ENCODE results near the gene STXBP5. TPM values are rescaled to one million over a fixed set of nuclear protein-coding genes. Genes with fewer than 3 reads are reported as not detected.

The STXBP5 gene
- total RNA-seq, 4 donors from 2014 or later = 26.9 to 45.9 (median 29.3) TPM

GRCh38 chr6:147238164-147238563 is 33.9 kb downstream of the STXBP5 start:
- H3K4me1 ChIP-seq = no peaks in the 10 kb centered on the region
- TF ChIP-seq CTCF (IDR thresholded peaks at IDR 0.05) (no peak), POLR2A (IDR thresholded peaks at IDR 0.05) (no peak)
- intact Hi-C loops (cut with DNase I) = no loop called here
- H3K27ac ChIP-seq = no peak overlapping the region
- no peak for DNase-seq
- no peak overlapping the region for H3K4me3 ChIP-seq (replicated peaks in 1 of 3)
- WGBS, 2 donors = 83 to 89% methylated on average over 3 of the region's 3 CpGs
- no peaks in the 10 kb centered on the region for H3K9me3 ChIP-seq
- peaks cover 0 to 5% of the 10 kb centered on the region in 2 donors for H3K36me3 ChIP-seq
- H3K27me3 ChIP-seq = no peaks in the 10 kb centered on the region

- Histone ChIP-seq H3K4me1 (no peaks in the 10 kb centered on the region), H3K9me3 (no peaks in the 10 kb centered on the region), H3K4me3 (replicated peaks in 1 of 3) (no peak overlapping the region), H3K36me3 (peaks cover 0 to 5% of the 10 kb centered on the region in 2 donors), H3K27ac (no peak overlapping the region), H3K27me3 (no peaks in the 10 kb centered on the region)
- TF ChIP-seq CTCF (IDR thresholded peaks at IDR 0.05) (no peak), POLR2A (IDR thresholded peaks at IDR 0.05) (no peak)
- intact Hi-C loops (cut with DNase I) = no loop called here
- WGBS, 2 donors = 98% methylated on average over 5 of the region's 5 CpGs
- DNase-seq = no peak
Measured at GRCh38 chr6:147238906-147239305, 34.7 kb downstream of the STXBP5 start.

DNA sequence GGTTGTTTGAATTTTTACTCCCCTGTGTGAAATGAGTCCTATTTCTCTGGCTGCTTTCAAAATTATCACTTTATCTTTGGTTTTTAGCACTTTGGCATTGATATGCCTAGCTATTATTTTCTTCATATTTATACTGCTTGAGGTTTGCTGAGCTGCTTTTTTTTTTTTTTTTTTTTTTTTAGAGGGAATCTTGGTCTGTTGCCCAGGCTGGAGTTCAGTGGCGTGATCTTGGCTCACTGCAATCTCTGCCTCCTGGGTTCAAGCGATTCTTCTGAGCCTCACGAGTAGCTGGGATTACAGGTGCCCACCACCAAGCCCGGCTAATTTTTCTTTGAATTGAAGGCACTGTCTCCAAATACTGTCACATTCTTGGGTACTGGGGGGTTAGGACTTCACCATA is 40.6 kb downstream of the STXBP5 start:
- intact Hi-C loops (cut with DNase I) = no loop called here
- Histone ChIP-seq H3K27me3 (no peaks in the 10 kb centered on the region), H3K27ac (no peak overlapping the region), H3K4me3 (replicated peaks in 1 of 3) (no peak overlapping the region), H3K9me3 (no peaks in the 10 kb centered on the region), H3K36me3 (no peaks in the 10 kb centered on the region), H3K4me1 (no peaks in the 10 kb centered on the region)
- no peak for TF ChIP-seq CTCF (IDR thresholded peaks at IDR 0.05)
- no peak for TF ChIP-seq POLR2A (IDR thresholded peaks at IDR 0.05)
- DNase-seq = no peak
- WGBS, 2 donors = 52 to 78% methylated on average over 4 of the region's 4 CpGs

GRCh38 chr6:147245693-147246092 is 41.5 kb downstream of the STXBP5 start:
- Histone ChIP-seq H3K4me3 (replicated peaks in 1 of 3) (no peak overlapping the region), H3K36me3 (no peaks in the 10 kb centered on the region), H3K27ac (no peak overlapping the region), H3K27me3 (no peaks in the 10 kb centered on the region), H3K9me3 (no peaks in the 10 kb centered on the region), H3K4me1 (no peaks in the 10 kb centered on the region)
- WGBS, 2 donors = 97 to 98% methylated on average over 2 of the region's 2 CpGs
- intact Hi-C loops (cut with DNase I) = no loop called here
- DNase-seq = no peak
- no peak for TF ChIP-seq CTCF (IDR thresholded peaks at IDR 0.05)

- TF ChIP-seq POLR2A (IDR thresholded peaks at IDR 0.05) = no peak
- TF ChIP-seq CTCF (IDR thresholded peaks at IDR 0.05) = no peak
- H3K4me1 ChIP-seq = no peaks in the 10 kb centered on the region
- no peaks in the 10 kb centered on the region for H3K9me3 ChIP-seq
- no peak for DNase-seq
- 97 to 98% methylated on average over 5 of the region's 5 CpGs for WGBS, 2 donors
- no peaks in the 10 kb centered on the region for H3K27me3 ChIP-seq
- H3K4me3 ChIP-seq (replicated peaks in 1 of 3) = no peak overlapping the region
- intact Hi-C loops (cut with DNase I) = no loop called here
- peaks cover 5% of the 10 kb centered on the region in 2 donors for H3K36me3 ChIP-seq
- H3K27ac ChIP-seq = no peak overlapping the region
Measured at GRCh38 chr6:147246853-147247635, 42.8 kb downstream of the STXBP5 start.

Data from thyroid gland (tissue), 4 donors.